ENCODE data around the gene DTL.

Gene DTL

GRCh38 chr1:212035835-212036605 is 472 bp downstream of the DTL start:
- no peak for DNase-seq (ENCODE audit: low read depth in 1 of 2, low spot score in 1 of 2)

GRCh38 chr1:212037900-212038299 is 2.4 kb downstream of the DTL start:
- no peak for DNase-seq (ENCODE audit: low read depth in 1 of 2, low spot score in 1 of 2)

- DNase-seq (ENCODE audit: low read depth in 1 of 2, low spot score in 1 of 2), result no peak
These were observed 4.1 kb downstream of the DTL start for GRCh38 chr1:212039622-212040021.

- no peak for DNase-seq (ENCODE audit: low read depth in 1 of 2, low spot score in 1 of 2)
These were observed 5.3 kb downstream of the DTL start for GRCh38 chr1:212040629-212041412.

DNA sequence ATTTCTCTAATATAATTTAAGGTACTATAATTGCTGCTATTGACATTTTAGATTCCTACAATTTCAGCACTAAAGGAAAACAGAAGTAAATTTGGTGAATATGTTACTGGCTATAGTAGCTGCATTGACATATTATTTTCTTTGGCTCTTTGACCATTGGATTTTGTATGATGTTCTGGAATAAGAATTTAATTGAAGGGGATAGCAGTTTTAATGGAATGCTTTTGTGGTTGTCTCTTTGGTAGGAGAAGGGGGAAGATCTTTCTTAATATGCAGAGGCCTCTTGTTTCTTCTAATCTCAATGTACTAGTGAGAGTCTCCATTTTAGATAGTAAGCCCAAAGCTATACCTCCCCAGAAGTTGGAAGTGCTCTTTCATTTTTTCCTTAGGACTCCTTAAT is 6.9 kb downstream of the DTL start:
- DNase-seq (ENCODE audit: low read depth in 1 of 2, low spot score in 1 of 2), result no peak

GRCh38 chr1:212044851-212045250 is 9.3 kb downstream of the DTL start:
- DNase-seq (ENCODE audit: low read depth in 1 of 2, low spot score in 1 of 2), result no peak

DNA sequence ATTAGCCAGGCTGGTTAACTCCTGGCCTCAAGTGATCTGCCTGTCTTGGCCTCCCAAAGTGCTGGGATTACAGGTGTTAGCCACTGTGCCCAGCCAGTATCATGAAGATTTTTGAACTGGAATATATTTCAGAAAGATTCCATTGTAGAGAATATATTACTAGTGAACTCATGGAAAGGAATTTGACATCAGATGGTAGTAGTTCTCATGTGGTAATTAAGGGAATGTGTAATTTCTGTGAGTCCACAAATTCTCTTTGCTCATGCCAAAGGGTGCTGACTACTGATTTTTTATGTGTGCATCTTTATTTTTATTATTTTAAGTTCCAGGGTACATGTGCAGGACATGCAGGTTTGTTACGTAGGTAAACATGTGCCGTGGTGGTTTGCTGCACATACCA is 10.4 kb downstream of the DTL start:
- DNase-seq (ENCODE audit: low read depth in 1 of 2, low spot score in 1 of 2), result no peak

GRCh38 chr1:212053993-212054392 is 18.4 kb downstream of the DTL start:
- DNase-seq (ENCODE audit: low read depth in 1 of 2, low spot score in 1 of 2), result no peak

DNA sequence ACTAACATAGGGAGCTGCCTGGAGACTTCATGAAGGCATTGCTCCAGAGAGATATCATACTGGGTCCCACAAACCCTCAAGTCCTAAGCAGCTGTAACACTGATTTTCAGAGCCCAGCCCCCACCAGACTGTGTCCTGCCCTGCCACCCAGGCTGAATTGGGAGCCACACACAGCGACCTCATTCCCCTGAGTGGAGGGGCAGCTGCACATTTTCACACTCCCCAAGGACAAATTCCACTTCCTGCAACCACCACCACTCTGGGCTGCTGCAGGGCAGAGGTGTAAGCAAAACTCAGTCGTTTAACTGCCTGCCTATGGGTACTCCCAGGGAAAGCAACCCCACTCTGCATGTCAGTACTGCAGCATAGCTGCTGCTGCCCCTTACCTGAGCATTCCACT is 19.8 kb downstream of the DTL start:
- no peak for DNase-seq (ENCODE audit: low read depth in 1 of 2, low spot score in 1 of 2)

DNA sequence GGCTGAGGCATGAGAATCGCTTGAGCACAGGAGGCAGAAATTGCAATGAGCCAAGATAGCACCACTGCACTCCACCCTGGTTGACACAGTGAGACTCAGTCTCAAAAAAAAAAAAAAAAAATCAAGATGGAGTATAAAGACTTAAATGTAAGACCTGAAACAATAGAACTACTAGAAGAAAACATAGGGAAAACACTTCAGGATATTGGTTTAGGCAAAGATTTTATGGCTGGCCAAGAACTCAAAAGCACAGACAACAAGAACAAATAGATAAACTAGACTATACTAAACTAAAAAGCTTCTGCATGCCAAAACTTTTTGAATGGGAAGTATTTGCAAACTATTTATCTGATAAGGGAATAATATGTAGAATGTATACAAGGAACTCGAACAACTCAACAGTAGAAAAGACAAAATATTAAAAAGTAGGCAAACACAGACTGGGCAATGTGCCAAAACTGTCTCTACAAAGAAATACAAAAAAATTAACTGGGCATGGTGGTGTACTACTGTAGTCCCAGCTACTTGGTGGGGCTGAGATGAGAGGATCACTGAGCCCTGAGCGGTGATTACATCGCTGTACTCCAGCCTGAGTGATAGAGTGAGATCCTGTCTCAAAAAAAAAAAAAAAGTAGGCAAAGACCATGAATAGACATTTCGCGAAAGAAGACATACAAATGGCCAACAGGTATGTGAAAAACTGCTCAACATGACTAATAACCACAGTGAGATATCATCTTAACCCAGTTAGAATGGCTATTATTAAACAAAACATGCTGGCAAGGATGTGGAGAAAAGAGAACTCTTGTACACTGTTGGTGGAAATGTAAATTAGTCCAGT is 25.3 kb downstream of the DTL start:
- no peak for DNase-seq (ENCODE audit: low read depth in 1 of 2, low spot score in 1 of 2)

GRCh38 chr1:212062832-212063438 is 27.4 kb downstream of the DTL start:
- DNase-seq (ENCODE audit: low read depth in 1 of 2, low spot score in 1 of 2), result no peak

DNA sequence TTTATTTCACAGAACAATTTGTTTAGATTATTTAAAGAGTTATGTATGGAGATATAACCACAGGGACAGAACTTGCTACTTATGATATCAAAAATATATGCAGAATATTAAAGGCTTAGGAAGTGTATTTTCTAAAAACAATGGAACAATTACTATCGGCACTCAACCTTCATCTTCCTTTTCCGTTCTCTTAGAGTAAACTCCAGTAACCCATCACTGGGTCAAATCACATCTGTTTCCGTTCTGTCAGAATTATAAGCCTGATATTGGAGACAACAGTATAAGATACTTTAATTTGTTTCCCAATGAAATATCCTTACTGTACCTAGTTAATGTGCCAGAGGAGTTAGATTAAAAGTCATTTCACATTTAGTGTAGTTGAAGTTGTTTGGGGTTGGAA is 32.2 kb downstream of the DTL start:
- DNase-seq (ENCODE audit: low read depth in 1 of 2, low spot score in 1 of 2), result no peak

GRCh38 chr1:212070720-212071302 is 35.3 kb downstream of the DTL start:
- DNase-seq (ENCODE audit: low read depth in 1 of 2, low spot score in 1 of 2), result no peak

GRCh38 chr1:212072047-212072446 is 36.5 kb downstream of the DTL start:
- DNase-seq (ENCODE audit: low read depth in 1 of 2, low spot score in 1 of 2), result no peak

- DNase-seq (ENCODE audit: low read depth in 1 of 2, low spot score in 1 of 2), result no peak
These were observed 37.9 kb downstream of the DTL start for GRCh38 chr1:212073490-212073889.

DNA sequence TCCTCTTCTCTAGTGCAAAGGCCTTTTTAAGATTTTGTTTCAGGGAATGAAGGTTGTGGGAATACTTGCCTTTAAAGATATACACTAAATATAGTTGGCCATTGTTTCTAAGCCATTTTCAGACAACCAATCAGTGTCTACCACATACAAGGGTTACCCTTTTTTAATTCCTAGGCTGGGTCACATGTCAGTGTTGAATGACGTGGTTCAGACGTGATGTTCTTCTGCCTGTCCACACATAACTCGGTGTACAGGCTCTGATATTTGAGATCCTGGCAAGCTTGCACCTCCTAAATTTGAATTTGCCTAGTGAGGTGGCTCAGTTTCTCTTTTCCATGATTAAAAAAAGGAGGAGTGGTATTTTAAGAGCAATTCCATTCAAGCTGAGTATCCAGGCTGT is 38.8 kb downstream of the DTL start:
- no peak for DNase-seq (ENCODE audit: low read depth in 1 of 2, low spot score in 1 of 2)

GRCh38 chr1:212074856-212075255 is 39.3 kb downstream of the DTL start:
- DNase-seq (ENCODE audit: low read depth in 1 of 2, low spot score in 1 of 2), result no peak

DNA sequence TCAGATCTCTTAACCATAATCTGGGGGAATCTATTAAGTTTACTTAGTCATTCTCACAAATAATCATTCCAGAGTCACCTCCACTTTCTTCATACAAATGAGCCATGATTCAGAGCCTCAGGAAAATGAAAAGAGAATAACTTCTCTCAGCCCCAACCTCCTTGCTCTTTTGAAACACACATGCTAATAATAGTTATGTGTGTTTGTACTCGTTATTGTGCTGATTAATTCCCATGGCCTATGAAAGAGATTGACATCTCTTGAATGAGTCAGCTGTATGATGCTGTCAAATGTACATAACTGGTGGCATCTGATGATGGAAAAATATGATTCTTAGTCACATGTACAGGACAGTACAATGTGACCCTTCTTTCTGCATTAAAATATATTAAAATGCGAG is 41.5 kb downstream of the DTL start:
- DNase-seq (ENCODE audit: low read depth in 1 of 2, low spot score in 1 of 2), result no peak

DNA sequence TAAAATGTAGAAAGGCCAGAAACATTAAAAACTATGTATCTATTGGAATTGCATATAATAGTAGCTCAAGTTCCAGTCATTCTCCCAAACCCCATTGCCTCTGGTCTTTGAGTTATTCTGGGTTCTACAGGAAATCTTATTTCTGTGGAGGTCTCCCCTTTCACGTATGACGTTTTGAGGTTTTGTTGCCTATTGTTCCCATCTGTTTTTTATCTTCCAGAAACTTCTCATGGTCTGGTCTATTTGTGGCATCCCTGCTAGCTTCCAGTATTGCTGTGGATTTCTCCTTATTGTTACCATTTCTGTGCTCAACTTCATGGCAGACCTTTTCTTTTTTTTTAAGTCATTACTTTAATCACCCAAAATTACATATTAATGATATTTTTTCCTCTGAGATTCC is 43.3 kb downstream of the DTL start:
- DNase-seq (ENCODE audit: low read depth in 1 of 2, low spot score in 1 of 2), result no peak

DNA sequence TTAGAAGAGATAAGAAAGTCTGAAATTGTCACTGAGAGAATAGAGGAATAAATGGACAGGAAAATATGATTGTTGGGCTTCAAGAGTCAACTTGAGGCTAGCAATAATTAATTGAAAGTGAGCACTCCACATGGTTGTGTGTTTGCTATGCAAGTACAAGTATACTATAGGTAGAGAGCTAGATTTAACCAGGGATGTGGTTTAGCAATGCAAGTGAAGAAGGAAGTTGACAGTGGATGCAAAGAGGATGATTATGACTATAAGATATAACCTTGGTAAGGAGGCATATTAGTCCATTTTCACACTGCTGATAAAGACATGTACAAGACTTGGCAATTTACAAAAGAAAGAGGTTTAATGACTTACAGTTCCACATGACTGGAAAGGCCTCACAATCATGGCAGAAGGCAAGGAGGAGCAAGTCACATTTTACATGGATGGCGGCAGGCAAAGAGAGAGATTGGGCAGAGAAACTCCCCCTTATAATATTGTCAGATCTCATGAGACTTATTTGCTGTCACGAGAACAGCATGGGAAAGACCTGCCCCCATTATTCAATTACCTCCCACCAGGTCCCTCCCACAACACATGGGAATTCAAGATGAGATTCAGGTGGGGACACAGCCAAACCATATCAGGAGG is 47.3 kb downstream of the DTL start:
- no peak for DNase-seq (ENCODE audit: low read depth in 1 of 2, low spot score in 1 of 2)
